Stimulated activated naive CD8-positive, alpha-beta T cell treated with anti-CD3 and anti-CD28 coated beads, Interleukin-15, Interleukin-2, amounts not matched to agents 100 ng/mL and 50 ng/mL, for 24 hours (primary cell): ENCODE measurements around the gene ZNF292.
"Not testable (repeated sequence)": the region's sequence is repeated elsewhere in the genome, so short reads cannot be mapped to it uniquely, and the experiment has no call there.

ENCODE experiments used
- H3K27ac Mint-ChIP-seq: one replicate; pipeline ENCODE4 v1.8.0; 2021; ENCODE audit warnings: mild to moderate bottlenecking, mixed read lengths
- H3K27me3 Mint-ChIP-seq: one replicate; pipeline ENCODE4 v1.8.0; 2021; ENCODE audit warnings: mixed read lengths
- H3K36me3 Mint-ChIP-seq: one replicate; pipeline ENCODE4 v1.8.0; 2021; ENCODE audit warnings: low read depth, mixed read lengths
- H3K4me1 Mint-ChIP-seq: one replicate; pipeline ENCODE4 v1.8.0; 2021; ENCODE audit warnings: low read depth, mixed read lengths
- H3K4me3 Mint-ChIP-seq: one replicate; pipeline ENCODE4 v1.8.0; 2021; ENCODE audit warnings: mild to moderate bottlenecking, mixed read lengths
- H3K9me3 Mint-ChIP-seq: one replicate; pipeline ENCODE4 v1.8.0; 2021; ENCODE audit warnings: mixed read lengths

Gene ZNF292

GRCh38 chr6:87154993-87155841, at the start of gene ZNF292:
Gene ZNF292, plus strand, starts transcription at chr6:87155565. Its CDS starts 27 bp downstream, at chr6:87155592.
- Mint-ChIP-seq H3K4me3 (peak within 1 kb of the TSS; percentile 88), H3K27ac (peak within 1 kb of the TSS; percentile 99), H3K4me1 (peaks cover 61% of the 10 kb centered on the region), H3K36me3 (peaks cover 26% of the 10 kb centered on the region), H3K27me3 (no peaks in the 10 kb centered on the region), H3K9me3 (no peaks in the 10 kb centered on the region)

GRCh38 chr6:87105823-87106222, 49.5 kb upstream of the ZNF292 start:
- no peaks in the 10 kb centered on the region for H3K4me1 Mint-ChIP-seq
- no peak overlapping the region for H3K4me3 Mint-ChIP-seq
- no peaks in the 10 kb centered on the region for H3K9me3 Mint-ChIP-seq
- no peaks in the 10 kb centered on the region for H3K36me3 Mint-ChIP-seq
- H3K27me3 Mint-ChIP-seq, result peaks cover 18% of the 10 kb centered on the region
- no peak overlapping the region for H3K27ac Mint-ChIP-seq

- no peak overlapping the region for H3K4me3 Mint-ChIP-seq
- H3K27me3 Mint-ChIP-seq, result peaks cover 27% of the 10 kb centered on the region
- no peaks in the 10 kb centered on the region for H3K36me3 Mint-ChIP-seq
- H3K27ac Mint-ChIP-seq, result no peak overlapping the region
- peaks cover 2% of the 10 kb centered on the region for H3K4me1 Mint-ChIP-seq
- H3K9me3 Mint-ChIP-seq, result no peaks in the 10 kb centered on the region
These were observed 44.7 kb upstream of the ZNF292 start for GRCh38 chr6:87110636-87111035.

GRCh38 chr6:87115402-87116135, 39.8 kb upstream of the ZNF292 start:
- H3K4me1 Mint-ChIP-seq, result peaks cover 7% of the 10 kb centered on the region
- H3K9me3 Mint-ChIP-seq, result no peaks in the 10 kb centered on the region
- no peak overlapping the region for H3K27ac Mint-ChIP-seq
- H3K4me3 Mint-ChIP-seq, result no peak overlapping the region
- peaks cover 11% of the 10 kb centered on the region for H3K27me3 Mint-ChIP-seq
- no peaks in the 10 kb centered on the region for H3K36me3 Mint-ChIP-seq

GRCh38 chr6:87116922-87117321, 38.4 kb upstream of the ZNF292 start:
- Mint-ChIP-seq H3K9me3 (no peaks in the 10 kb centered on the region), H3K36me3 (no peaks in the 10 kb centered on the region), H3K27me3 (peaks cover 10% of the 10 kb centered on the region), H3K27ac (no peak overlapping the region), H3K4me1 (peaks cover 7% of the 10 kb centered on the region), H3K4me3 (no peak overlapping the region)

- H3K36me3 Mint-ChIP-seq, result no peaks in the 10 kb centered on the region
- no peaks in the 10 kb centered on the region for H3K9me3 Mint-ChIP-seq
- H3K4me3 Mint-ChIP-seq, result no peak overlapping the region
- peaks cover 7% of the 10 kb centered on the region for H3K4me1 Mint-ChIP-seq
- H3K27me3 Mint-ChIP-seq, result peaks cover 18% of the 10 kb centered on the region
- H3K27ac Mint-ChIP-seq, result no peak overlapping the region
These were observed 37.3 kb upstream of the ZNF292 start for GRCh38 chr6:87118054-87118453.

GRCh38 chr6:87122477-87122876, 32.9 kb upstream of the ZNF292 start:
- Mint-ChIP-seq H3K4me1 (no peaks in the 10 kb centered on the region), H3K9me3 (no peaks in the 10 kb centered on the region), H3K4me3 (no peak overlapping the region), H3K27me3 (peaks cover 22% of the 10 kb centered on the region), H3K36me3 (no peaks in the 10 kb centered on the region), H3K27ac (no peak overlapping the region)

GRCh38 chr6:87124074-87124473, 31.3 kb upstream of the ZNF292 start:
- Mint-ChIP-seq H3K4me1 (no peaks in the 10 kb centered on the region), H3K27ac (no peak overlapping the region), H3K27me3 (peaks cover 22% of the 10 kb centered on the region), H3K36me3 (no peaks in the 10 kb centered on the region), H3K4me3 (no peak overlapping the region), H3K9me3 (no peaks in the 10 kb centered on the region)

- Mint-ChIP-seq H3K4me3 (no peak overlapping the region), H3K27me3 (peaks cover 21% of the 10 kb centered on the region), H3K36me3 (no peaks in the 10 kb centered on the region), H3K27ac (no peak overlapping the region), H3K4me1 (no peaks in the 10 kb centered on the region), H3K9me3 (no peaks in the 10 kb centered on the region)
These were observed 28.9 kb upstream of the ZNF292 start for GRCh38 chr6:87126501-87126900.

GRCh38 chr6:87127737-87128136, 27.6 kb upstream of the ZNF292 start:
- Mint-ChIP-seq H3K4me3 (no peak overlapping the region), H3K9me3 (no peaks in the 10 kb centered on the region), H3K27me3 (peaks cover 12% of the 10 kb centered on the region), H3K4me1 (no peaks in the 10 kb centered on the region), H3K27ac (no peak overlapping the region), H3K36me3 (no peaks in the 10 kb centered on the region)

GRCh38 chr6:87136963-87137362, 18.4 kb upstream of the ZNF292 start:
- Mint-ChIP-seq H3K36me3 (no peaks in the 10 kb centered on the region), H3K27ac (no peak overlapping the region), H3K9me3 (no peaks in the 10 kb centered on the region), H3K4me3 (no peak overlapping the region), H3K27me3 (peaks cover 6% of the 10 kb centered on the region), H3K4me1 (peaks cover 3% of the 10 kb centered on the region)

GRCh38 chr6:87139236-87139635, 16.1 kb upstream of the ZNF292 start:
- Mint-ChIP-seq H3K4me1 (peaks cover 3% of the 10 kb centered on the region), H3K27me3 (peaks cover 15% of the 10 kb centered on the region), H3K4me3 (no peak overlapping the region), H3K36me3 (no peaks in the 10 kb centered on the region), H3K27ac (no peak overlapping the region), H3K9me3 (no peaks in the 10 kb centered on the region)

GRCh38 chr6:87139927-87140326, 15.4 kb upstream of the ZNF292 start:
- H3K4me3 Mint-ChIP-seq, H3K4me1 Mint-ChIP-seq, H3K9me3 Mint-ChIP-seq, H3K36me3 Mint-ChIP-seq, H3K27ac Mint-ChIP-seq: not testable (repeated sequence)
- H3K27me3 Mint-ChIP-seq, result peaks cover 15% of the 10 kb centered on the region

GRCh38 chr6:87146363-87146762, 9.0 kb upstream of the ZNF292 start:
- H3K9me3 Mint-ChIP-seq, result no peaks in the 10 kb centered on the region
- no peak overlapping the region for H3K4me3 Mint-ChIP-seq
- peaks cover 10% of the 10 kb centered on the region for H3K27me3 Mint-ChIP-seq
- no peak overlapping the region for H3K27ac Mint-ChIP-seq
- H3K4me1 Mint-ChIP-seq, result no peaks in the 10 kb centered on the region
- H3K36me3 Mint-ChIP-seq, result no peaks in the 10 kb centered on the region

GRCh38 chr6:87150406-87150805, 5.0 kb upstream of the ZNF292 start:
- no peak overlapping the region for H3K27ac Mint-ChIP-seq
- no peak overlapping the region for H3K4me3 Mint-ChIP-seq
- no peaks in the 10 kb centered on the region for H3K27me3 Mint-ChIP-seq
- no peaks in the 10 kb centered on the region for H3K9me3 Mint-ChIP-seq
- peaks cover 2% of the 10 kb centered on the region for H3K36me3 Mint-ChIP-seq
- H3K4me1 Mint-ChIP-seq, result peaks cover 32% of the 10 kb centered on the region
